Panc1 (cell line): Measurements from ENCODE around the gene ST8SIA5. TPM values are rescaled to one million over a fixed set of nuclear protein-coding genes. Genes with fewer than 3 reads are reported as not detected.

Source experiments
- ATAC-seq: fragments of 200-7000 bp; cut with Tn5 transposase; 2 replicates; pipeline ENCODE4 v1.9.1; 2020; ENCODE audit warnings: mild to moderate bottlenecking, moderate library complexity
- BruUV-seq: library from RNA; stranded (reverse); fragments of 400-500 nt; replicated peaks from 2 replicates; lab custom pipeline; 2021; lab: Mats Ljungman, UMichigan
- CTCF ChIA-PET: fragments of 300-600 bp; sonication (Branson Sonifier 250); formaldehyde crosslinking; loops from one replicate; lab custom pipeline; 2022; ENCODE audit warnings: antibody characterized with exemption; lab: Charles Lee
- POLR2A ChIA-PET: fragments of 300-600 bp; sonication (Branson Sonifier 250); formaldehyde crosslinking; loops from one replicate; lab custom pipeline; 2022; ENCODE audit warnings: antibody characterized with exemption; lab: Charles Lee
- DNase-seq: peaks from one replicate; pipeline ENCODE4 v3.0.0-alpha.2; 2010; ENCODE audit warnings: low read depth, low spot score
- H3K27ac ChIP-seq: 2 replicates; pipeline ENCODE4 v1.5.1; 2011; ENCODE audit warnings: mild to moderate bottlenecking, low read length, inconsistent platforms
- H3K27me3 ChIP-seq: fragments of 200-500 bp; sonication (Bioruptor generic); 2 replicates; pipeline ENCODE4 v1.6.0; 2014; ENCODE audit warnings: low read length, inconsistent platforms; ENCODE audit not compliant: control insufficient read depth, insufficient read depth
- H3K36me3 ChIP-seq: fragments of 200-500 bp; sonication (Bioruptor generic); 2 replicates; pipeline ENCODE4 v1.5.1; 2014; ENCODE audit warnings: inconsistent platforms, mild to moderate bottlenecking, low read length, moderate library complexity; ENCODE audit not compliant: control insufficient read depth, insufficient read depth
- H3K4me1 ChIP-seq: 2 replicates; pipeline ENCODE4 v1.5.1; 2011; ENCODE audit warnings: inconsistent platforms, mild to moderate bottlenecking, low read length, moderate library complexity; ENCODE audit not compliant: control insufficient read depth, insufficient read depth
- H3K4me3 ChIP-seq, 2 experiments: 2 replicates each; pipeline ENCODE4 v1.5.1; 2011 to 2012; ENCODE audit warnings: low read depth in 2 of 2, low read length in 2 of 2, mild to moderate bottlenecking in 2 of 2, inconsistent platforms in 1 of 2, moderate library complexity in 1 of 2
- H3K9me3 ChIP-seq: fragments of 200-500 bp; sonication (Bioruptor generic); 2 replicates; pipeline ENCODE4 v1.5.1; 2014; ENCODE audit warnings: low read depth, mild to moderate bottlenecking, inconsistent platforms, low read length, moderate library complexity; ENCODE audit not compliant: control insufficient read depth, insufficient read depth
- CTCF ChIP-seq: fragments of 450-650 bp; IDR thresholded peaks from 2 replicates; pipeline ENCODE4 v1.5.1; 2017; ENCODE audit warnings: mild to moderate bottlenecking
- POLR2AphosphoS5 ChIP-seq: IDR thresholded peaks from 2 replicates; pipeline ENCODE4 v1.6.1; 2012; ENCODE audit warnings: mild to moderate bottlenecking, low read depth, low read length, moderate library complexity
- REST ChIP-seq, 2 experiments: IDR thresholded peaks; 2 replicates each; pipeline ENCODE4 v1.6.1; 2011 to 2012; ENCODE audit warnings: low read depth in 2 of 2, control low read depth in 1 of 2, low read length in 1 of 2, mild to moderate bottlenecking in 1 of 2, moderate library complexity in 1 of 2; ENCODE audit not compliant: insufficient read depth in 1 of 2
- SIN3A ChIP-seq: IDR thresholded peaks from 2 replicates; pipeline ENCODE4 v1.6.1; 2012; ENCODE audit warnings: low read depth, mild to moderate bottlenecking, low read length, moderate library complexity, borderline replicate concordance; ENCODE audit not compliant: insufficient read depth
- TCF7L2 ChIP-seq: IDR thresholded peaks from 2 replicates; pipeline ENCODE4 v1.6.1; 2011; ENCODE audit warnings: mild to moderate bottlenecking, low read depth, low read length, inconsistent platforms
- in situ Hi-C: cut with HindIII; loops from 2 replicates; pipeline ENCODE4 v1.10.0; 2016; ENCODE audit warnings: low sequenced_read_pairs, low pct_unique_long_range_greater_than_20kb
- intact Hi-C: fragments of 100-400 bp; cut with micrococcal nuclease; formaldehyde crosslinking; loops from one replicate; pipeline ENCODE4 v1.10.0; 2022; ENCODE audit not compliant: unreplicated experiment
- total RNA-seq: library from RNA; stranded (reverse); gene quantifications from one replicate; pipeline ENCODE4 v1.2.1, GENCODE V29; 2021; ENCODE audit not compliant: unreplicated experiment

Gene ST8SIA5
- total RNA-seq, 1 experiment from 2014 or later, result 0.15 TPM

GRCh38 chr18:46771141-46771540 lies 14.3 kb upstream of the ST8SIA5 start:
- TF ChIP-seq POLR2AphosphoS5, result no peak
- H3K4me1 ChIP-seq, result no peaks in the 10 kb centered on the region
- no peaks in the 10 kb centered on the region for H3K9me3 ChIP-seq
- H3K27ac ChIP-seq, result no peak overlapping the region
- DNase-seq (no peak), ATAC-seq (no peak)
- no peaks in the 10 kb centered on the region for H3K36me3 ChIP-seq
- intact Hi-C loops (no loop called here), in situ Hi-C loops (no loop called here)
- no TSS peak for BruUV-seq
- no peaks in the 10 kb centered on the region for H3K27me3 ChIP-seq
- H3K4me3 ChIP-seq, result no peak overlapping the region
- CTCF ChIA-PET, result interaction anchor here (0.7 kb wide), 1 partner anchor 33 kb away, joined by 3 read pairs; no protein-coding TSS in a partner anchor
- POLR2A ChIA-PET, result no interaction called here

GRCh38 chr18:46770708-46771107 lies 13.9 kb upstream of the ST8SIA5 start:
- CTCF ChIA-PET, result no interaction called here
- in situ Hi-C loops, result no loop called here

More at GRCh38 chr18:46770708-46771107, 13.9 kb upstream of the ST8SIA5 start:
- intact Hi-C loops, result no loop called here
- TF ChIP-seq REST (IDR thresholded peaks at IDR 0.05; ENCODE audit: insufficient read depth in 1 of 2, low read depth in 2 of 2, low read length in 1 of 2) (no peak), SIN3A (no peak), TCF7L2 (no peak), CTCF (no peak), POLR2AphosphoS5 (no peak)
- H3K4me1 ChIP-seq, result no peaks in the 10 kb centered on the region
- no peaks in the 10 kb centered on the region for H3K27me3 ChIP-seq
- DNase-seq, result no peak
- no peaks in the 10 kb centered on the region for H3K36me3 ChIP-seq
- no TSS peak for BruUV-seq
- POLR2A ChIA-PET, result no interaction called here
- H3K27ac ChIP-seq, result no peak overlapping the region
- ATAC-seq, result no peak
- H3K4me3 ChIP-seq, result no peak overlapping the region
- H3K9me3 ChIP-seq, result no peaks in the 10 kb centered on the region
